HepG2 (cell line): ENCODE results near the gene ORC2.

ENCODE experiments used
- AHR ChIP-seq: IDR thresholded peaks from 2 replicates; pipeline ENCODE4 v1.6.1; 2018; ENCODE audit warnings: missing genetic modification reagents, missing compliant biosample characterization
- CHCHD3 ChIP-seq: sonication (generic); formaldehyde crosslinking; IDR thresholded peaks from 2 replicates; pipeline ENCODE4 v1.8.0; 2022; ENCODE audit warnings: mild to moderate bottlenecking, missing genetic modification reagents, moderate library complexity
- CREB1 ChIP-seq, 2 experiments: fragments of 450-650 bp in 1 of 2; IDR thresholded peaks; 2 replicates each; pipeline ENCODE4 v1.6.1; 2016 to 2017; ENCODE audit warnings: control low read depth in 1 of 2, mild to moderate bottlenecking in 1 of 2, missing compliant biosample characterization in 1 of 2, missing genetic modification characterization in 1 of 2
- HMG20A ChIP-seq: IDR thresholded peaks from 2 replicates; pipeline ENCODE4 v1.6.1; 2016; ENCODE audit warnings: borderline replicate concordance
- JUN ChIP-seq: sonication (generic); formaldehyde crosslinking; IDR thresholded peaks from 2 replicates; pipeline ENCODE4 v1.4.0; 2020; ENCODE audit warnings: mild to moderate bottlenecking, missing genetic modification reagents
- JUNB ChIP-seq: sonication (generic); formaldehyde crosslinking; IDR thresholded peaks from 2 replicates; pipeline ENCODE4 v1.8.0; 2022; ENCODE audit warnings: missing genetic modification reagents, mild to moderate bottlenecking, borderline replicate concordance
- MYNN ChIP-seq: sonication (generic); formaldehyde crosslinking; IDR thresholded peaks from 2 replicates; pipeline ENCODE4 v1.4.0; 2020; ENCODE audit warnings: mild to moderate bottlenecking, low read depth, missing genetic modification reagents
- NFE2L1 ChIP-seq: sonication (generic); formaldehyde crosslinking; IDR thresholded peaks from 2 replicates; pipeline ENCODE4 v1.4.0; 2020; ENCODE audit warnings: missing genetic modification reagents, mild to moderate bottlenecking, borderline replicate concordance
- RFXANK ChIP-seq: IDR thresholded peaks from 2 replicates; pipeline ENCODE4 v1.6.1; 2016
- TBP ChIP-seq: sonication (generic); formaldehyde crosslinking; IDR thresholded peaks from 2 replicates; pipeline ENCODE4 v1.5.0; 2020; ENCODE audit warnings: missing genetic modification reagents
- ZNF484 ChIP-seq: sonication (generic); formaldehyde crosslinking; IDR thresholded peaks from 2 replicates; pipeline ENCODE4 v1.5.1; 2020; ENCODE audit warnings: mild to moderate bottlenecking, low read depth, missing genetic modification reagents, borderline replicate concordance
- ZNF691 ChIP-seq: sonication (generic); formaldehyde crosslinking; IDR thresholded peaks from 2 replicates; pipeline ENCODE4 v1.4.0; 2020; ENCODE audit warnings: missing genetic modification reagents, low read depth, mild to moderate bottlenecking, borderline replicate concordance
- TF ChIP-seq, protein P1 (sequence below): sonication (generic); formaldehyde crosslinking; IDR thresholded peaks from 2 replicates; pipeline ENCODE4 v1.5.0; 2020; ENCODE audit warnings: mild to moderate bottlenecking, missing genetic modification reagents, moderate library complexity
- TF ChIP-seq, protein P2 (sequence below): sonication (generic); formaldehyde crosslinking; IDR thresholded peaks from 2 replicates; pipeline ENCODE4 v1.8.1; 2023; ENCODE audit warnings: missing genetic modification reagents, mild to moderate bottlenecking, borderline replicate concordance

GRCh38 chr2:201004370-201004769 lies 40.9 kb upstream of the ORC2 start:
- TF ChIP-seq, protein P1, sequence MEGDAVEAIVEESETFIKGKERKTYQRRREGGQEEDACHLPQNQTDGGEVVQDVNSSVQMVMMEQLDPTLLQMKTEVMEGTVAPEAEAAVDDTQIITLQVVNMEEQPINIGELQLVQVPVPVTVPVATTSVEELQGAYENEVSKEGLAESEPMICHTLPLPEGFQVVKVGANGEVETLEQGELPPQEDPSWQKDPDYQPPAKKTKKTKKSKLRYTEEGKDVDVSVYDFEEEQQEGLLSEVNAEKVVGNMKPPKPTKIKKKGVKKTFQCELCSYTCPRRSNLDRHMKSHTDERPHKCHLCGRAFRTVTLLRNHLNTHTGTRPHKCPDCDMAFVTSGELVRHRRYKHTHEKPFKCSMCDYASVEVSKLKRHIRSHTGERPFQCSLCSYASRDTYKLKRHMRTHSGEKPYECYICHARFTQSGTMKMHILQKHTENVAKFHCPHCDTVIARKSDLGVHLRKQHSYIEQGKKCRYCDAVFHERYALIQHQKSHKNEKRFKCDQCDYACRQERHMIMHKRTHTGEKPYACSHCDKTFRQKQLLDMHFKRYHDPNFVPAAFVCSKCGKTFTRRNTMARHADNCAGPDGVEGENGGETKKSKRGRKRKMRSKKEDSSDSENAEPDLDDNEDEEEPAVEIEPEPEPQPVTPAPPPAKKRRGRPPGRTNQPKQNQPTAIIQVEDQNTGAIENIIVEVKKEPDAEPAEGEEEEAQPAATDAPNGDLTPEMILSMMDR (CRISPR knock-in tag) = no peak
- TF ChIP-seq NFE2L1 (no peak), CREB1 (IDR thresholded peaks at IDR 0.05) (no peak), CREB1 (CRISPR knock-in tag; IDR thresholded peaks at IDR 0.05) (no peak), ZNF484 (CRISPR knock-in tag) (no peak), CHCHD3 (CRISPR knock-in tag) (no peak), JUNB (CRISPR knock-in tag) (no peak), JUN (CRISPR knock-in tag) (no peak), ZNF691 (CRISPR knock-in tag) (no peak), TBP (CRISPR knock-in tag) (no peak), MYNN (CRISPR knock-in tag) (no peak), RFXANK (no peak), AHR (no peak), HMG20A (CRISPR knock-in tag) (no peak)
- TF ChIP-seq, protein P2, sequence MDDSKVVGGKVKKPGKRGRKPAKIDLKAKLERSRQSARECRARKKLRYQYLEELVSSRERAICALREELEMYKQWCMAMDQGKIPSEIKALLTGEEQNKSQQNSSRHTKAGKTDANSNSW (CRISPR knock-in tag) = no peak
